HG03442 (cell line): Measurements from ENCODE around the gene STRBP.
"Not testable (repeated sequence)": the region's sequence is repeated elsewhere in the genome, so short reads cannot be mapped to it uniquely, and the experiment has no call there.

ENCODE experiments used
- ATAC-seq: cut with Tn5 transposase; IDR thresholded peaks from one replicate; pipeline ENCODE4 v1.9.1; 2021; ENCODE audit warnings: mild to moderate bottlenecking, moderate library complexity; ENCODE audit not compliant: unreplicated experiment

The STRBP gene

DNA sequence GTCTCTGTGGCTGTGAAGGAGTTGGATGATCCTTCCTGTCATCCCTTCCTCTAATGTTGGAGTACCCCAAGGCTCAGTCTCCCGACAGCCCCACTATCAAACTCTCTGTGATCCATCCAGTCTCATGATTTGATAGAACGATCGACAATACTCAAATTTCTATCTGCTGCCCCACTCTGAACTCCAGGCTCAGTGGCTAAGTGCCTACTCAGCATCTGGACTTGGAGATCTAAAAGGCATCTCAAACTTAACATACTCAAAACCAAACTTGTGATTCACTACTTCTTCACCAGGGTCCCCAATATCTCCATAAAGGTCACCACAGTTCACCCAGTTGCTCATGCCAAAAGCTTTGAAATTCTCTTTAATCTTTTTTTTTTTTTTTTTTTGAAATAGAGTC is 15.1 kb upstream of the STRBP start:
- ATAC-seq: no peak

- no peak for ATAC-seq
These were observed 14.6 kb upstream of the STRBP start for GRCh38 chr9:123283048-123283408.

DNA sequence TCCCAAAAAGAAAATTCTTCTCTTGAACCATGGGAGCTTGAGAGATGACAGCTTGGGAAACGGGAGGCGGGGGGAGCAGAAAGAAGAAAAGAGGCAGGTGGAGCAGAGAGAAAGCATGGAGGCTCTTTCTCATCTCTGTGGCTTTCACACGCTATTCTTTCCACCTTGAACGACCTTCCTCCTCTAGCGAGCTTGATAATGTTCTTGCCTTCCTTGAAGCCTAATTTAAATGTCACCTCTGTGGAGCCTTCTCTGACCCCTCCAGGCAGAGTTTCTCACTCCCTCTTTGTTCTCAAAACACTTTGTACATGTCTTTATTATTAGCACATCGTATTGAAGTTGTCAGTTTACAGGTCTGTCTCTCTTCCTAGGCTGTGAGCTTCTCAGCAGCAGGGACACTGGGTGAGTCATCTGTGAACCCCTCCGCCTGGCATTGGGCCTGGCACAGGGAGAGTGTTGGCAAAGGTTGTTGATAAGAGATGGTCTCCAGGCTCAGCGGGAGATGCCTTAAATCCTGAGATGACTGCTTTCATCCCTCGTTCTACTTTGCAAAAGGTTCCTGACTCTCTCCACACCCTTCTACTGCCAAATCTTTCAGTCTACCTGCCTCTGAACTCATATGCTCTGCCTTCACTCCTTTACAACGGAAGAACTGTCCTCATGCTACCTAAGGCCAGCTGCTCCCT is 14.1 kb upstream of the STRBP start:
- ATAC-seq: no peak

- ATAC-seq: no peak
These were observed 13.4 kb upstream of the STRBP start for GRCh38 chr9:123281659-123282350.

- not testable (repeated sequence) for ATAC-seq
These were observed 10.6 kb upstream of the STRBP start for GRCh38 chr9:123278879-123279493.

DNA sequence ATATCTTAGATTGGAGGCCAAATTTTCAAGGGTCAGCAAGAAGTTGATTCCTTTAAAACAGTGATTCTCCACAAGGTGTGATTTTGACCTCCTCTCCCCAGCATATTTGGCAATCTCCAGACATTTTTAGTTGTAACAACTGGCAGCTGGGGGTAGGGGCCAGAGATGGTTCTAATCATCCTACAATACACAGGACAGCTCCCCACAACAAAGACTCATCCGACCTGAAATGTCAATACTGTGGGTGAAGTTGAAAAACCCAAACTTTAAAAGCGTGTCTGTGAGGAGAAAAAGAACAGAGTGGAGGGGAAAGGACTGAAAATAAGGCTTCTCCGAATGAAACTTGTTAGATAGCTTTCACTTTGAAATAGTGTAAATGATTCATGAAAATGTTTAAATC is 10.0 kb upstream of the STRBP start:
- no peak for ATAC-seq

DNA sequence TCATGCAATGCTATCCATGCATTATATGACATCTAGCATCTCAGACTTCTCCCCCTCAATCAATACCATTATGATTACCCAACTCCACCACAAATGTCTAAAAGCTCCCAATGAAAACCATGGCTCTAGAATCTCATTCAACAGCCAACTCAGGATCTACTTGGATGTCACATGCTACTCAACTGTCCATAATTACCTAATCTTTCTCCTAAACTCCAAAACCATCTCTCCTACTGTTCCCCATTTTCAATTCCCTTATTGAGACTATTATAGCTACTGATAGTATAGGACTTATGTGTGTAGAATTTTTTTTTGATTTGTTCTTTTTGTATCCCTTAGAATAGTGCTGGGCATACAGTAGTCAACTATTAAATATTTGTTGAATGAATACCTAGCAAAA is 8.2 kb upstream of the STRBP start:
- ATAC-seq: no peak

GRCh38 chr9:123271133-123271532 is 2.7 kb upstream of the STRBP start:
- ATAC-seq: not testable (repeated sequence)

DNA sequence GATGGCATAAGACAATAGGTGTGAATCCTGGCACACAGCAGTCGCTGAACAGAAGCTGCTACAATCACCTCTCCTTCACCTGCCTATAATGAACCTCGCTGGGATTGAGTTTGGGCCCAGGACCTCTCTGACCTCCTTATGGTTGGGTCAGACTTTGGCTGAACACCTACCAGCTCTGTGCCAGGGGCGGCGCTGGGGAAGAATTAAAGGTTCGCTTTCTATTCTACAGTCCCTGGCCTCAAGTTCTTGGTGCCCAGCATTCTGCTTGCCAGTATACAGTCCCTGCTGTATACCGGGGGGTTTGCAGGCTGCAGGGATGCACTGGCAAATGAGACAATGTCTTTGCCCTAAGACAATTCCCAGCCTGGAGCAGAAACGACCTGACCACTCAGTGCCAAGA is 895 bp upstream of the STRBP start:
- no peak for ATAC-seq

DNA sequence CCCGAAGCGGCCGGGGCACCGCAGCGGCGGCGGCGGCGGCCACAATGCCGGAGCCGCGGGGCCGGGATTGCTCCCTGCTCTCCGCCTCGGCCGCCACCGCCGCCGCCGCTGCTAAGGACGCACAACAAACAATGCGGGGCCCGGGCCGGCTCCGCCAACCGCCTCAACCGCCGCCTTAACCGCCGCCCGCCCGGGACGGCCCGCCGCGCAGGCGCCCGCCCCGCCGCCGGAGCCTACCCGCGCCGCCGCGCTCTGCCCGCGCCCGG is 254 bp downstream of the STRBP start:
- ATAC-seq: no peak

DNA sequence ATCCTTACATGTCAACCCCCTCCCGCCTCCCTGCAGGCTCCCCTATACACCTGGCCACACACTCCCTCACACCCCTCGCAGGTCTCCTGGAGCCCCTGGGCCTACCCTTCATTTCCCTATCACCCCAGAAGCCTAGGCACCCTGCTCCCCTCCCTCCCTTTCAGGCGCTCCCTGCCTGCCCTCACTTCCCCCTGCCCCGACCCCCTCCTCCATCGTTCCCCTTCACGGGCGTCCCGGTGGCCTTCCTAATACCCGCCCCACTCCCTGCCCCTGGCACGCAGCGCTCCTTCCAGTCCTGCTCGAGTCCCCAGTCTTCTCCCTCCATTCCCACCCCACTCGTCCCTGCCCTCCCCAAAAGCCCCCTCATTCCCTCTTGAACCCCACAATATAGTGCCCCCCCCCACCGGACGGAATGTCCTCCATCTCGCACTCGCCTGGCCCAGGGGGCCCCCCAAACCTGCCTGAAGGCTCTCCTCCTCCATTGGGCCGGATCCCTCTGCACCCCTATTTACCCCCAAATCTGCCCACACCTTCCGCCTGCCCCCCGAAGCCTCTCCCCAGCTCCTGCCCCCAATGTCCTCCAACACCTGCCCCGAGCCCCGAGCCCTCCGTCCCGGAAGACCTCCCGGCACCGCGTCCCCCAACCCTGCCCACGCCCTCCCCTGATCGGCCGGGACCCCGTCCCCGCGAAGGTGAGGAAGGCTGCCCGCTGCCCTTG is 746 bp downstream of the STRBP start:
- no peak for ATAC-seq

- ATAC-seq: no peak
These were observed 1.6 kb downstream of the STRBP start for GRCh38 chr9:123266655-123267399.

GRCh38 chr9:123265833-123266232 is 2.6 kb downstream of the STRBP start:
- no peak for ATAC-seq

DNA sequence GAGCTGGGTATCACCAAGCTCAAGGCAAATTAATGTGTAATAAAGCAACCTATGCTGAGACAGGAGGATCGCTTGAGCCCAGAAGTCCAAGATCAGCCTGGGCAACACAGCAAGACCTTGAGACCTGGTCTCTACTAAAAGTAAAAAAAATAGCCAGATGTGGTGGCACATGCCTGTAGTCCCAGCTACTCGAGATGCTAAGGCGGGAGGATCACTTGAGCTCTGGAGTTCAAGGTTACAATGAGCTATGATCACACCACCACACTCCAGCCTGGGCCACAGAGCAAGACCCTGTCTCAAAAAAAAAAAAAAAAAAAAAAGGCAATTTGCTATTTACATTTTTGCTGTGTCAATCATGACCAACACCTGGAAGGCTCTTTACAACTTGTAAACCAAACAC is 5.2 kb downstream of the STRBP start:
- no peak for ATAC-seq

DNA sequence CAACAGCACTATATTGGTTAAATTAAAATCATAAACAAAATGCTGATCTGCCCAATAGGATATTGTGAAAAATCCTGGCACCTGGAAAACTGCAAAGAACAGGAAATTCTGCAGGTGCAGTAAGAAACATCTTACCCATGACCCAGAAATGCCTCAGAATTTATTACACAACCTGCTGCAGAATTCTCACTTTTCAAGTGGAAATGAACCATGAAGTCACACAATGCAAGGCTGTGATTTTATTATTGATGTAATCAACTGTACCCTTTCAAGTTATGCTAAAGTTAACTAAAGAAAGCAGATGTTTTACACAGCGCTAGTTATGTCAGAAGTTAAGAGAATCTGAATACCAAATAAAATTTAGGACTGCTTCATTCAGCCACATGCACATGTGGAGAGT is 6.0 kb downstream of the STRBP start:
- no peak for ATAC-seq

- no peak for ATAC-seq
These were observed 7.2 kb downstream of the STRBP start for GRCh38 chr9:123261006-123261677.

- no peak for ATAC-seq
These were observed 8.0 kb downstream of the STRBP start for GRCh38 chr9:123260340-123260739.

DNA sequence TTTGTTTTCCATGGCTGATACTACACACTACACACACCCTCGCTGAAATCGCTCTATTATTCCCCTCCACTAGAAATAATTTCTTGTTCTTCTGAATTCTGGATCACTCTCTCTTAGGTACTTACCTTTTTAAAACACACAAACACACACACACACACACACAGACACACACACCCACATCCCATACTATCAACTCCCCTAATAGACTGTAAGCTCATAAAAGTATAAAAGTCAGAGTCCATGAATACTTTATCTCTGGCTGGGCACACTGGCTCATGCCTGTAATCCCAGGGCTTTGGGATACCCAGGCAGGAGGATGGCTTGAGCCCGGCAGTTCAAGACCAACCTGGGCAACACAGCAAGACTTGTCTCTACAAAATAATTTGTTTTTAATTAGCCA is 11.1 kb downstream of the STRBP start:
- no peak for ATAC-seq

- ATAC-seq: no peak
These were observed 12.7 kb downstream of the STRBP start for GRCh38 chr9:123255718-123256117.

DNA sequence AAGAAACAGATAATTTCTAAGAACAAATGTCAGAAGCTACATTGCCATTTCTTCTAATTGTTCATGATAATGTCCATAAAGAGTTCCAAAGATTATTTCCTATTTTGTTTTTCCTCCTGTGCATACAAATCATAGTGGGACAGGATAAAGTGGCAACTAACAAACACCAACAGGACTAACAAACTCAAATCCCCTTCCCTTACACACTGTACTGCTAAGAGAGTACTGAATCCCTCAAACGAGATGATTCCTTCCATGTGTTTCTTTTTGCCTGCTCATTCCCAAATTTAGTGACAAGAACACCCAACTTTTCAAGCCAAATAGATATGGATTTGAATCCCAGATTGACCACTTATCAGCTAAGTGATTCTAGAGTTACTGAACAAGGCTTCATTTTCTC is 15.2 kb downstream of the STRBP start:
- no peak for ATAC-seq

GRCh38 chr9:123251741-123252140 is 16.6 kb downstream of the STRBP start:
- no peak for ATAC-seq
